Tibial nerve (tissue), 4 donors: Measurements from ENCODE around the gene GTSE1. TPM values are rescaled to one million over a fixed set of nuclear protein-coding genes. Genes with fewer than 3 reads are reported as not detected.
A peak's percentile ranks its signal among the peaks of the same experiment; 100 is the strongest.
"Not testable (repeated sequence)": the region's sequence is repeated elsewhere in the genome, so short reads cannot be mapped to it uniquely, and the experiment has no call there.

Source experiments
- DNase-seq, 2 donors: peaks; one replicate each; pipeline ENCODE4 v3.0.0-alpha.2; 2019; ENCODE audit warnings: low spot score in 2 of 2
- H3K27ac ChIP-seq, 4 donors: fragments of 200-600 bp; sonication (generic) in 3 of 4; one replicate each; pipeline ENCODE4 v1.5.1; 2017 to 2019; ENCODE audit warnings: mild to moderate bottlenecking in 1 of 4
- H3K27me3 ChIP-seq, 2 donors: fragments of 200-600 bp; sonication (generic) in 1 of 2; one replicate each; pipeline versions ENCODE4 v1.5.1 to v1.6.0; 2017 to 2019
- H3K36me3 ChIP-seq, 3 donors: fragments of 200-600 bp; sonication (generic); one replicate each; pipeline ENCODE4 v1.5.1; 2018 to 2019
- H3K4me1 ChIP-seq, 4 donors: fragments of 200-600 bp; sonication (generic) in 3 of 4; one replicate each; pipeline ENCODE4 v1.5.1; 2017 to 2019
- H3K4me3 ChIP-seq, 4 donors: fragments of 200-600 bp; sonication (generic) in 3 of 4; one replicate each; pipeline ENCODE4 v1.5.1; 2017 to 2019; ENCODE audit warnings: mild to moderate bottlenecking in 1 of 4, moderate library complexity in 1 of 4
- H3K9me3 ChIP-seq, 4 donors: fragments of 200-600 bp; sonication (generic) in 3 of 4; one replicate each; pipeline ENCODE4 v1.5.1; 2017 to 2019
- EP300 ChIP-seq, 2 donors: sonication (generic); formaldehyde crosslinking; IDR thresholded peaks; one replicate each; pipeline ENCODE4 v1.6.1; 2017; ENCODE audit warnings: antibody characterized with exemption in 2 of 2, mild to moderate bottlenecking in 1 of 2
- POLR2A ChIP-seq, 2 donors: fragments of 450-650 bp; IDR thresholded peaks; one replicate each; pipeline ENCODE4 v1.6.1; 2017; ENCODE audit warnings: antibody characterized with exemption in 2 of 2, mild to moderate bottlenecking in 2 of 2, moderate library complexity in 2 of 2
- WGBS, 2 donors: methylation state at CpG; one replicate each; pipeline ENCODE4 v1.1.5; 2018; 5-methylcytosine and 5-hydroxymethylcytosine counted together
- total RNA-seq, 4 donors: library from RNA; depleted of rRNA; stranded (reverse); fragments of >200 nt; gene quantifications; one replicate each; pipeline ENCODE4 v1.1.0, GENCODE V29; 2016
- TF ChIP-seq, protein P1 (sequence below), 5 experiments: fragments of 200-600 bp in 3 of 5; fragments of 450-650 bp in 2 of 5; sonication (generic) in 3 of 5; IDR thresholded peaks; one replicate each; pipeline ENCODE4 v1.5.1; 2016 to 2019; ENCODE audit warnings: antibody characterized with exemption in 5 of 5, mild to moderate bottlenecking in 3 of 5, moderate library complexity in 2 of 5

Gene GTSE1
- total RNA-seq, 4 donors from 2014 or later, result 0.30 to 3.3 TPM; not detected in 2

DNA sequence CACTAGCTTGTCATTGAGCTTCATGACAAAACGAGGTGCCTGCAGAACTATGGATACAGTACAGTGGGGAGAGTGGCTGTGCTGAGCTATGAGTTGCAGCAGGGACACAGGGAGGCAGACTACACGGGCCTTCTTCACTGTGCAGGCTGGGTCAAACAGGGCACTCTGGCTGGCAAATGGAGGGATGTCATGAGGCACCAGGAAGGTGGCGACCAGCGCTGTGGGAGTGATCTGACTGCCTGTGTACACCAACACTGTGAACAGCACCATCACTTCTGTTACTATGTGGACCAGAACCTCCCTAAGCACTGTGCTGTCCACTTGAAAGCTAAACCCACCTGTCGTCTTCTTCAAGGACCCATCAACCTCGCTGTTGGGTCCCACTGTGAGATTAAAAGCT, 36.6 kb upstream of the GTSE1 start:
- Histone ChIP-seq H3K4me1 (peaks cover 0 to 3% (median 0%) of the 10 kb centered on the region in 4 donors), H3K27me3 (peaks cover 0 to 11% of the 10 kb centered on the region in 2 donors), H3K9me3 (peaks cover 0 to 4% (median 0%) of the 10 kb centered on the region in 4 donors), H3K36me3 (peaks cover 0 to 4% (median 0%) of the 10 kb centered on the region in 3 donors), H3K4me3 (no peak overlapping the region), H3K27ac (no peak overlapping the region)
- DNase-seq, result no peak
- 85 to 90% methylated on average over 6 of the region's 6 CpGs for WGBS, 2 donors
- TF ChIP-seq POLR2A (IDR thresholded peaks at IDR 0.05) (no peak), EP300 (IDR thresholded peaks at IDR 0.05) (no peak)
- TF ChIP-seq, protein P1, sequence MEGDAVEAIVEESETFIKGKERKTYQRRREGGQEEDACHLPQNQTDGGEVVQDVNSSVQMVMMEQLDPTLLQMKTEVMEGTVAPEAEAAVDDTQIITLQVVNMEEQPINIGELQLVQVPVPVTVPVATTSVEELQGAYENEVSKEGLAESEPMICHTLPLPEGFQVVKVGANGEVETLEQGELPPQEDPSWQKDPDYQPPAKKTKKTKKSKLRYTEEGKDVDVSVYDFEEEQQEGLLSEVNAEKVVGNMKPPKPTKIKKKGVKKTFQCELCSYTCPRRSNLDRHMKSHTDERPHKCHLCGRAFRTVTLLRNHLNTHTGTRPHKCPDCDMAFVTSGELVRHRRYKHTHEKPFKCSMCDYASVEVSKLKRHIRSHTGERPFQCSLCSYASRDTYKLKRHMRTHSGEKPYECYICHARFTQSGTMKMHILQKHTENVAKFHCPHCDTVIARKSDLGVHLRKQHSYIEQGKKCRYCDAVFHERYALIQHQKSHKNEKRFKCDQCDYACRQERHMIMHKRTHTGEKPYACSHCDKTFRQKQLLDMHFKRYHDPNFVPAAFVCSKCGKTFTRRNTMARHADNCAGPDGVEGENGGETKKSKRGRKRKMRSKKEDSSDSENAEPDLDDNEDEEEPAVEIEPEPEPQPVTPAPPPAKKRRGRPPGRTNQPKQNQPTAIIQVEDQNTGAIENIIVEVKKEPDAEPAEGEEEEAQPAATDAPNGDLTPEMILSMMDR (IDR thresholded peaks at IDR 0.05), result no peak

DNA sequence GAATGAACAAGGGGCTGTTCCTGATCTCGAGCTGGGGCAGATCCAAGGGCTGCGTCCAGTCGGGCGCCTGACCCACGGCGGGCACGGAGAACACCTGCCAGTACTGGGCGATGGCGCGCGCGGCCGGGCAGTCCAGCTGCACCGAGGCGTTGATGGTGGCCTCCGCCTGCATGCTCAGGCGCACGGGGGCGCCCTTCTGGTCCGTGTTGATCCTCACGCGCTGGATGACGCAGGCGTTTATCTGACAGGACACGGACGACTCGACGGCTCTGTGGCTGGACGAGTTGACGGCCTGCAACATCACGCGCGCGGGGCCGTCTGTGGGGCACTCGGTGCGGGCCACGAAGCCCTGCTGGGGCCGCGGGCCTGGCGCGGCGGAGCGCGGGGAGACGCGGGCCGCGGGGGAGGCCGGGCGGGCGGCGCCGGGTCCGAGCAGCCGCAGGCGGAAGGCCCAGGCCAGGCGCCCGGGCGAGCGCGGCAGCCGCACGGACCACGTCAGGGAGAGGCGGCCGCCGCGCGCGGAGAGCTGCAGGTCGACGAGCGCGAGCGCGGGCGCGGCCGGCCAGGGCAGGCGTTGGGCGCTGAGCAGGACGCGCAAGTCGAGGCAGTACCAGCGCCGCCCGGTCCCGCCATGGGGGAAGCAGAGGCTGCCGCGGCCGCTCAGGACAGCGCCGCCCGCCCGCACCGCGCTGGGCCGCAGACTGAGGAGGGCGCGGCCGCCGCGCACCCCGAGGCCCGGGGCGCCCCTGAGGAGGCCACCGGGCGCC, 34.0 kb upstream of the GTSE1 start:
- peak overlapping the region in 3 of 4 donors; percentile 13 to 48 (median 31) for H3K4me3 ChIP-seq
- DNase-seq, result peak; percentile 48 to 52
- H3K4me1 ChIP-seq, result peaks cover 0 to 14% (median 7%) of the 10 kb centered on the region in 4 donors
- 19 to 24% methylated on average over 32 to 92 of the region's 109 CpGs for WGBS, 2 donors
- H3K27ac ChIP-seq, result peak overlapping the region in 1 of 4 donors; percentile 25
- peaks cover 0 to 4% (median 0%) of the 10 kb centered on the region in 4 donors for H3K9me3 ChIP-seq
- no peaks in the 10 kb centered on the region for H3K36me3 ChIP-seq
- TF ChIP-seq, protein P1 (IDR thresholded peaks at IDR 0.05), result peak in 3 of 5 experiments; percentile 20 to 31 (median 22)
- TF ChIP-seq EP300 (IDR thresholded peaks at IDR 0.05) (peak in 1 of 2 donors; percentile 25), POLR2A (IDR thresholded peaks at IDR 0.05) (no peak)
- peaks cover 0 to 11% of the 10 kb centered on the region in 2 donors for H3K27me3 ChIP-seq

DNA sequence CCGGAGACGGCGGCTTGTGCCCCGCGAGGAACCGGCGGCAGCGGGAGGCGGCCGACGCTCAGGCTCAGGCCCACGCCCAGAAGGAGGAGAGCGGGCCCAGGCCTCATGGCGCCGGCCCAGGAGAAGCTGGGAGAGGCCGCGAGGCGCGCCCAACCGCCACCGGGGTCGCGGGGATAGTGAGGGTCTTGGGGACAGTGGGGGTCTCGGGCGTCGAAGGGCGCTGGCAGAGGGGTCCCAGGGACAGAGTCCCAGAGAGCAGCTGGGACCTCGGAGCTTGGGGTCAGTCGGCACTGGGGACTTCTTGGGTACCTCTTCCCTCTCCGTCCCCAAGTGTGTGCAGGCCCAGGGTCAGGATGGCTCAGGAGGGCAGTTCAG, 33.5 kb upstream of the GTSE1 start, which contains the start of gene PKDREJ:
PKDREJ (minus strand) TSS at position 128 of the 375 bp plus-strand sequence; CDS start at position 107, 21 bp downstream.
- H3K27ac ChIP-seq, result peak within 1 kb of the TSS in 1 of 4 donors; percentile 25
- H3K27me3 ChIP-seq, result peaks cover 0 to 11% of the 10 kb centered on the region in 2 donors
- H3K4me1 ChIP-seq, result peaks cover 0 to 14% (median 7%) of the 10 kb centered on the region in 4 donors
- TF ChIP-seq, protein P1 (IDR thresholded peaks at IDR 0.05), result no peak
- TF ChIP-seq POLR2A (IDR thresholded peaks at IDR 0.05), result no peak
- TF ChIP-seq EP300 (IDR thresholded peaks at IDR 0.05), result no peak
- DNase-seq, result no peak
- 38 to 62% methylated on average over 20 to 29 of the region's 30 CpGs for WGBS, 2 donors
- peak within 1 kb of the TSS in 3 of 4 donors; percentile 13 to 48 (median 31) for H3K4me3 ChIP-seq
- no peaks in the 10 kb centered on the region for H3K36me3 ChIP-seq
- H3K9me3 ChIP-seq, result peaks cover 0 to 4% (median 0%) of the 10 kb centered on the region in 4 donors

DNA sequence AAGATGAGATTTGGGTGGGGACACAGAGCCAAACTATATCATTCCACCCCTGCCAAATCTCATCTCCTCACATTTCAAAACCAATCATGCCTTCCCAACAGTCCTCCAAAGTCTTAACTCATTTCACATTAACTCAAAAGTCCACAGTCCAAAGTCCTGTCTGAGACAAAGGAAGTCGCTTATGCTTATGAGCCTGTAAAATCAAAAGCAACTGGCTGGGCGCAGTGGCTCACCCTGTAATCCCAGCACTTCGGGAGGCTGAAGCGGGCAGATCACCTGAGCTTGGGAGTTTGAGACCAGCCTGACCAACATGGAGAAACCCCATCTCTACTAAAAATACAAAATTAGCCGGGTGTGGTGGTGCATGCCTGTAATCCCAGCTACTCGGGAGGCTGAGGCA, 32.1 kb upstream of the GTSE1 start:
- not testable (repeated sequence) for H3K36me3 ChIP-seq, H3K9me3 ChIP-seq, DNase-seq, H3K27ac ChIP-seq, H3K4me3 ChIP-seq
- H3K4me1 ChIP-seq, result peaks cover 0 to 27% (median 14%) of the 10 kb centered on the region in 4 donors
- H3K27me3 ChIP-seq, result peaks cover 0 to 11% of the 10 kb centered on the region in 2 donors
- 80 to 98% methylated on average over 6 of the region's 6 CpGs for WGBS, 2 donors

DNA sequence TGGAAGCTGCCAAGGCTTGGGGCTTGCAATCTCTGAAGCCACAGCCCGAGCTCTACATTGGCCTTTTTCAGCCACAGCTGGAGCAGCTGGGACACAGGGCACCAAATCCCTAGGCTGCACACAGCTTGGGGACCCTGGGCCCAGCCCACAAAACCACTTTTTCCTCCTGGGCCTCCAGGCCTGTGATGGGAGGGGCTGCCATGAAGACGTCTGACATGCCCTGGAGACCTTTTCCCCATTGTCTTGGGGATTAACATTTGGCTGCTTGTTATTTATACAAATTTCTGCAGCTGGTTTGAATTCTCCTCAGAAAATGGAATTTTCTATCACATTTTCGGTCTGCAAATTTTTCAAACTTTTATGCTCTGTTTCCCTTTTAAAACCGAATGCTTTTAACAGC, 31.0 kb upstream of the GTSE1 start:
- Histone ChIP-seq H3K4me1 (peaks cover 0 to 38% (median 15%) of the 10 kb centered on the region in 4 donors), H3K36me3 (peaks cover 0 to 15% (median 0%) of the 10 kb centered on the region in 3 donors)
- 72 to 87% methylated on average over 4 of the region's 4 CpGs for WGBS, 2 donors
- not testable (repeated sequence) for H3K9me3 ChIP-seq, DNase-seq, H3K4me3 ChIP-seq, H3K27ac ChIP-seq, H3K27me3 ChIP-seq
